LNCAP (cell line): ENCODE data around the gene APBA2.

ENCODE experiments used
- TF ChIP-seq, protein P1 (sequence below): fragments of 450-650 bp; IDR thresholded peaks from 2 replicates; pipeline ENCODE4 v1.5.1; 2017; ENCODE audit warnings: mild to moderate bottlenecking

The APBA2 gene

DNA sequence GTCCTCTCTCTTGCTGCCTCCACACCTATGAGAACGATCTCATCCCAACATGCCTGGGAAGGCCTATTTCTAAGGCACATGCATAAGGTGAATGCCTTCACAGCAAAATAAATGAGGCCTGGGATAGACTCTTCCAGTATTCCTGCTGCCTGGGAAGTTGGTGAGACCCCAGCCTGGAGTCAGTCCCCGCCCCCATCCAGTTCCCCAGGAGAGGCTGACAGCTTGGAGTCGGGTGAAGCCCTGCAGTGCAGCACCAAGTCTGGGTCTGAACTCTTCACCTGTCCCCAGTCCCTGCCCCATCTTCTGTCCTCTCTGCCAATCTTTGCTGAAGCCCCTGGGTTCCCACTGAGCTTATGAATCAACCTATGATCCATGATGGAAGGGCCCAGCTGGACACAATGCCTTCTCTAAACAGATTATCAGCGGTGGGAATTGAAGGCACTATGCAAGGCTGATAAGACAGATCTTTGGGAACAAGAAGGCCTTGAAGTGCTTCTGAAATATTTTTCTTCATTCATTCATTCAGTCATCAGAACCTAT, 10.2 kb upstream of the APBA2 start:
- TF ChIP-seq, protein P1, sequence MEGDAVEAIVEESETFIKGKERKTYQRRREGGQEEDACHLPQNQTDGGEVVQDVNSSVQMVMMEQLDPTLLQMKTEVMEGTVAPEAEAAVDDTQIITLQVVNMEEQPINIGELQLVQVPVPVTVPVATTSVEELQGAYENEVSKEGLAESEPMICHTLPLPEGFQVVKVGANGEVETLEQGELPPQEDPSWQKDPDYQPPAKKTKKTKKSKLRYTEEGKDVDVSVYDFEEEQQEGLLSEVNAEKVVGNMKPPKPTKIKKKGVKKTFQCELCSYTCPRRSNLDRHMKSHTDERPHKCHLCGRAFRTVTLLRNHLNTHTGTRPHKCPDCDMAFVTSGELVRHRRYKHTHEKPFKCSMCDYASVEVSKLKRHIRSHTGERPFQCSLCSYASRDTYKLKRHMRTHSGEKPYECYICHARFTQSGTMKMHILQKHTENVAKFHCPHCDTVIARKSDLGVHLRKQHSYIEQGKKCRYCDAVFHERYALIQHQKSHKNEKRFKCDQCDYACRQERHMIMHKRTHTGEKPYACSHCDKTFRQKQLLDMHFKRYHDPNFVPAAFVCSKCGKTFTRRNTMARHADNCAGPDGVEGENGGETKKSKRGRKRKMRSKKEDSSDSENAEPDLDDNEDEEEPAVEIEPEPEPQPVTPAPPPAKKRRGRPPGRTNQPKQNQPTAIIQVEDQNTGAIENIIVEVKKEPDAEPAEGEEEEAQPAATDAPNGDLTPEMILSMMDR = no peak

GRCh38 chr15:28876131-28876844, 9.5 kb upstream of the APBA2 start:
- TF ChIP-seq, protein P1 = no peak

DNA sequence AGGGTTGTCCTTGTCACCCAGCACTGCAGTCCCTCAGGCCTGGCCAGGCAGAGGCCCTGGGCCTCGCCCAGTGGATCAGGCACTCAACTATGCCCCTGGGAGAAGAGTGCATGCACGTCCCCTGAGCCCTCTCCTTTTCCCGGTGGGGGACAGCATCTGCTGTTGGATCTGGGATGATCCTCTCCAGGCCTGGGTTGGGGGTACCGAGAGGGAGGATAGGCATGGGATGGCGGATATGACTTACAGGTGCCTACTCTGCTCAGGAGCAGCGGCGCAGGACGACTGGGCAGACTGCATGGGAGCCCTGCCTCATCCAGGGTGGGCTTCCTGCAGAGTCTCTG, 9.0 kb upstream of the APBA2 start:
- TF ChIP-seq, protein P1 = no peak

- TF ChIP-seq, protein P1 = no peak
Measured at GRCh38 chr15:28878209-28878608, 7.6 kb upstream of the APBA2 start.

GRCh38 chr15:28879551-28879950, 6.2 kb upstream of the APBA2 start:
- TF ChIP-seq, protein P1 = no peak

- TF ChIP-seq, protein P1 = no peak
Measured at GRCh38 chr15:28880680-28881079, 5.1 kb upstream of the APBA2 start.

DNA sequence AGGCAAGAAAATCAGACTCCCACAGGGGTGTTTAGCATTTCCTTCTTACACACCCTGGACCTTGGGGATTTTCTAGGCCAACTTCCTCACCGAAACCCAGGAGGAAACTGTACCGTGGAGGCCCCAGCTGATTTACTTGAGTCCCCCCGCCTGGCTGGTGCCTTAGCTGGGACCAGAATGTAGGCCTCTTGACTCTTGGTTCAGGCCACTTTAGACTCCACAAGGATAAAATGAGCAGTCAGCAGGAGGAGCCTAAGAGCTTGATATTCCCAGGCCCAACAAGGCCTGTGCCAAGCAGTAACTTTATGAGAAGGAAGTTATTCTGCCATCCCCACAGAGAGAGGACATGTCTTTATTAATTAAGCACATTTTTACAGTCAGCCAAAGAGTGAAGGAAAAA, 4.6 kb upstream of the APBA2 start:
- TF ChIP-seq, protein P1 = peak; percentile 36; the same call in 1 of the 2 replicates
